HG03354 (cell line): ENCODE results near the gene SCMH1.

Source experiments
- ATAC-seq: cut with Tn5 transposase; IDR thresholded peaks from one replicate; pipeline ENCODE4 v1.9.1; 2021; ENCODE audit warnings: mild to moderate bottlenecking; ENCODE audit not compliant: unreplicated experiment, poor library complexity, severe bottlenecking

SCMH1 gene

GRCh38 chr1:41241749-41242341 lies at the start of gene SCMH1:
Gene SCMH1, minus strand, starts transcription at chr1:41242306. Its CDS starts 56,173 bp downstream, at chr1:41186133.
- peak; percentile 47 for ATAC-seq

- no peak for ATAC-seq
Observed at GRCh38 chr1:41291195-41291594, 49.1 kb upstream of the SCMH1 start.

GRCh38 chr1:41289196-41289595 lies 47.1 kb upstream of the SCMH1 start:
- ATAC-seq, result no peak

GRCh38 chr1:41286992-41287391 lies 44.9 kb upstream of the SCMH1 start:
- no peak for ATAC-seq

GRCh38 chr1:41286486-41286885 lies 44.4 kb upstream of the SCMH1 start:
- ATAC-seq, result no peak

GRCh38 chr1:41285818-41286217 lies 43.7 kb upstream of the SCMH1 start:
- no peak for ATAC-seq

- no peak for ATAC-seq
Observed at GRCh38 chr1:41284121-41284520, 42.0 kb upstream of the SCMH1 start.

- ATAC-seq, result no peak
Observed at GRCh38 chr1:41282679-41283317, 40.7 kb upstream of the SCMH1 start.

- ATAC-seq, result no peak
Observed at GRCh38 chr1:41281334-41281733, 39.2 kb upstream of the SCMH1 start.

- ATAC-seq, result no peak
Observed at GRCh38 chr1:41280202-41281032, 38.3 kb upstream of the SCMH1 start.

GRCh38 chr1:41278076-41278475 lies 36.0 kb upstream of the SCMH1 start:
- no peak for ATAC-seq

GRCh38 chr1:41277371-41277975 lies 35.4 kb upstream of the SCMH1 start:
- no peak for ATAC-seq

- ATAC-seq, result no peak
Observed at GRCh38 chr1:41275831-41276230, 33.7 kb upstream of the SCMH1 start.

GRCh38 chr1:41274752-41275545 lies 32.8 kb upstream of the SCMH1 start:
- ATAC-seq, result no peak

GRCh38 chr1:41272601-41273000 lies 30.5 kb upstream of the SCMH1 start:
- ATAC-seq, result no peak

- no peak for ATAC-seq
Observed at GRCh38 chr1:41268154-41268770, 26.2 kb upstream of the SCMH1 start.

GRCh38 chr1:41261926-41262618 lies 20.0 kb upstream of the SCMH1 start:
- no peak for ATAC-seq

- no peak for ATAC-seq
Observed at GRCh38 chr1:41260768-41261167, 18.7 kb upstream of the SCMH1 start.

GRCh38 chr1:41259221-41259620 lies 17.1 kb upstream of the SCMH1 start:
- ATAC-seq, result no peak
